ENCODE data around the gene EID2.

DNA sequence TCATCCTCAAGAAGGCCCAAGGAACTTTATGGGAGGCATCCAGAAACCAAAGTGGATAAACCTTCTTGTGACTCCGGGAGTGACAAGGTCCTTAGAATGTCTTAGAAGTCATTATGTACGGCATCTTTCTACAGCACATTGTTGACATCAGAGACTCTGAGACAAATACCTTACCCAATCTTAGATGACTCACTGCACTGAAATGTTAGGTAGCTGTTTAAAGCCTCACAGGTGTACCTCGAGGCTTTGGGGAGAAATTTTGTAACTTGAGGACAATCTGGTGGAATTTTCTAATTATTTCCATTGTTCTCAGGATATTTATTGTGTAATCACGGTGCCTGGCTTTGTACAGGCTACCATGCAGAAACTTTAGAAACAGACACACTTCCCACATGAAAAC is 47.5 kb upstream of the EID2 start:
- TF ChIP-seq GATA2 (IDR thresholded peaks at IDR 0.05; ENCODE audit: low read depth, low read length) (no peak), GATA3 (IDR thresholded peaks at IDR 0.05; ENCODE audit: low read depth, low read length) (no peak)
